ENCODE measurements around the gene STOML2.

STOML2 gene

DNA sequence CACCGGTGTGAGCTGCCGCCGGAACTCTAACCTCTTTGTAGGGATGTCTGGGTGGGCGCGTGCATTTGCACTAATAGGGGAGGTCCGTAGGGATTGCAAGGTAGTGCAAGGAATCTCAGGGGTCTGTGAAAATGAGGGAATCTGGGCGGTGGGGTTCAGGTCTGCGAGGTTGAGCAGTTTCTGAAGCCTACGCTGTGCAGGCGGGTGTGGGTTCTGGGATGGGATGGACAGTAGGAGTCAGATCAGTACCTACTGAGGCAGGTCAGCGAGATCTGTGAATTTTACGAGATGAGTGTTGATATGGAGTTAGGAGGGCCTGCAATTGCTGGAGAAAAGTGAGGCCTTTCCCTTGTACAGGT is 13.6 kb upstream of the STOML2 start (continued):
- TF ChIP-seq SCRT2 (tag by site-specific recombination; IDR thresholded peaks at IDR 0.05): peak; percentile 52; the same call in 1 of the 2 replicates
- no peak for TF ChIP-seq ZNF132 (tag by site-specific recombination; IDR thresholded peaks at IDR 0.05; ENCODE audit: borderline replicate concordance)
- no peak for TF ChIP-seq ZNF48 (tag by site-specific recombination; IDR thresholded peaks at IDR 0.05)
- no peak for TF ChIP-seq ZNF16 (tag by site-specific recombination; IDR thresholded peaks at IDR 0.05; ENCODE audit: low read depth)
- no peak for TF ChIP-seq ZNF423 (tag by site-specific recombination; IDR thresholded peaks at IDR 0.05)
- TF ChIP-seq, protein P1, sequence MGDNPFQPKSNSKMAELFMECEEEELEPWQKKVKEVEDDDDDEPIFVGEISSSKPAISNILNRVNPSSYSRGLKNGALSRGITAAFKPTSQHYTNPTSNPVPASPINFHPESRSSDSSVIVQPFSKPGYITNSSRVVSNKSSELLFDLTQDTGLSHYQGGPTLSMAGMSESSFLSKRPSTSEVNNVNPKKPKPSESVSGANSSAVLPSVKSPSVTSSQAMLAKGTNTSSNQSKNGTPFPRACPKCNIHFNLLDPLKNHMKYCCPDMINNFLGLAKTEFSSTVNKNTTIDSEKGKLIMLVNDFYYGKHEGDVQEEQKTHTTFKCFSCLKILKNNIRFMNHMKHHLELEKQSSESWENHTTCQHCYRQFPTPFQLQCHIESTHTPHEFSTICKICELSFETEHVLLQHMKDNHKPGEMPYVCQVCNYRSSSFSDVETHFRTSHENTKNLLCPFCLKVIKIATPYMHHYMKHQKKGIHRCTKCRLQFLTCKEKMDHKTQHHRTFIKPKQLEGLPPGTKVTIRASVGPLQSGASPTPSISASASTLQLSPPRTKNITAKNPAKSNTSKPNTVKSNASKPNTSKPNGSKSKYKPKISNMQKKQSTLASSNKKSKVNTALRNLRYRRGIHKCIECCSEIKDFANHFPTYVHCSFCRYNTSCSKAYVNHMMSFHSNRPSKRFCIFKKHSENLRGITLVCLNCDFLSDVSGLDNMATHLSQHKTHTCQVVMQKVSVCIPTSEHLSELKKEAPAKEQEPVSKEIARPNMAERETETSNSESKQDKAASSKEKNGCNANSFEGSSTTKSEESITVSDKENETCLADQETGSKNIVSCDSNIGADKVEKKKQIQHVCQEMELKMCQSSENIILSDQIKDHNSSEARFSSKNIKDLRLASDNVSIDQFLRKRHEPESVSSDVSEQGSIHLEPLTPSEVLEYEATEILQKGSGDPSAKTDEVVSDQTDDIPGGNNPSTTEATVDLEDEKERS (tag by site-specific recombination; IDR thresholded peaks at IDR 0.05): no peak; the same call in 1 of the 2 replicates
- no peak for TF ChIP-seq ZNF155 (tag by site-specific recombination; IDR thresholded peaks at IDR 0.05)
- TF ChIP-seq ZBTB20 (tag by site-specific recombination; IDR thresholded peaks at IDR 0.05): peak; percentile 36; the same call in 1 of the 2 replicates
- TF ChIP-seq, protein P2, sequence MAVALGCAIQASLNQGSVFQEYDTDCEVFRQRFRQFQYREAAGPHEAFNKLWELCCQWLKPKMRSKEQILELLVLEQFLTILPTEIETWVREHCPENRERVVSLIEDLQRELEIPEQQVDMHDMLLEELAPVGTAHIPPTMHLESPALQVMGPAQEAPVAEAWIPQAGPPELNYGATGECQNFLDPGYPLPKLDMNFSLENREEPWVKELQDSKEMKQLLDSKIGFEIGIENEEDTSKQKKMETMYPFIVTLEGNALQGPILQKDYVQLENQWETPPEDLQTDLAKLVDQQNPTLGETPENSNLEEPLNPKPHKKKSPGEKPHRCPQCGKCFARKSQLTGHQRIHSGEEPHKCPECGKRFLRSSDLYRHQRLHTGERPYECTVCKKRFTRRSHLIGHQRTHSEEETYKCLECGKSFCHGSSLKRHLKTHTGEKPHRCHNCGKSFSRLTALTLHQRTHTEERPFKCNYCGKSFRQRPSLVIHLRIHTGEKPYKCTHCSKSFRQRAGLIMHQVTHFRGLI (tag by site-specific recombination; IDR thresholded peaks at IDR 0.05): no peak
- 0 out of 2 replicates have a peak, but pooled peaks have one; percentile 24 for TF ChIP-seq SP7 (tag by site-specific recombination; IDR thresholded peaks at IDR 0.05)
- peak; percentile 53 for TF ChIP-seq ZBTB17 (tag by site-specific recombination; IDR thresholded peaks at IDR 0.05)
- TF ChIP-seq, protein P3, sequence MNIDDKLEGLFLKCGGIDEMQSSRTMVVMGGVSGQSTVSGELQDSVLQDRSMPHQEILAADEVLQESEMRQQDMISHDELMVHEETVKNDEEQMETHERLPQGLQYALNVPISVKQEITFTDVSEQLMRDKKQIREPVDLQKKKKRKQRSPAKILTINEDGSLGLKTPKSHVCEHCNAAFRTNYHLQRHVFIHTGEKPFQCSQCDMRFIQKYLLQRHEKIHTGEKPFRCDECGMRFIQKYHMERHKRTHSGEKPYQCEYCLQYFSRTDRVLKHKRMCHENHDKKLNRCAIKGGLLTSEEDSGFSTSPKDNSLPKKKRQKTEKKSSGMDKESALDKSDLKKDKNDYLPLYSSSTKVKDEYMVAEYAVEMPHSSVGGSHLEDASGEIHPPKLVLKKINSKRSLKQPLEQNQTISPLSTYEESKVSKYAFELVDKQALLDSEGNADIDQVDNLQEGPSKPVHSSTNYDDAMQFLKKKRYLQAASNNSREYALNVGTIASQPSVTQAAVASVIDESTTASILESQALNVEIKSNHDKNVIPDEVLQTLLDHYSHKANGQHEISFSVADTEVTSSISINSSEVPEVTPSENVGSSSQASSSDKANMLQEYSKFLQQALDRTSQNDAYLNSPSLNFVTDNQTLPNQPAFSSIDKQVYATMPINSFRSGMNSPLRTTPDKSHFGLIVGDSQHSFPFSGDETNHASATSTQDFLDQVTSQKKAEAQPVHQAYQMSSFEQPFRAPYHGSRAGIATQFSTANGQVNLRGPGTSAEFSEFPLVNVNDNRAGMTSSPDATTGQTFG (tag by site-specific recombination; IDR thresholded peaks at IDR 0.05; ENCODE audit: borderline replicate concordance): no peak
- no peak for TF ChIP-seq ZSCAN23 (tag by site-specific recombination; IDR thresholded peaks at IDR 0.05)
- TF ChIP-seq, protein P4, sequence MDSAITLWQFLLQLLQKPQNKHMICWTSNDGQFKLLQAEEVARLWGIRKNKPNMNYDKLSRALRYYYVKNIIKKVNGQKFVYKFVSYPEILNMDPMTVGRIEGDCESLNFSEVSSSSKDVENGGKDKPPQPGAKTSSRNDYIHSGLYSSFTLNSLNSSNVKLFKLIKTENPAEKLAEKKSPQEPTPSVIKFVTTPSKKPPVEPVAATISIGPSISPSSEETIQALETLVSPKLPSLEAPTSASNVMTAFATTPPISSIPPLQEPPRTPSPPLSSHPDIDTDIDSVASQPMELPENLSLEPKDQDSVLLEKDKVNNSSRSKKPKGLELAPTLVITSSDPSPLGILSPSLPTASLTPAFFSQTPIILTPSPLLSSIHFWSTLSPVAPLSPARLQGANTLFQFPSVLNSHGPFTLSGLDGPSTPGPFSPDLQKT (IDR thresholded peaks at IDR 0.05; ENCODE audit: borderline replicate concordance, low read depth, low read length): no peak
- TF ChIP-seq ZNF548 (tag by site-specific recombination; IDR thresholded peaks at IDR 0.05): no peak
- peak; percentile 96 for TF ChIP-seq ZNF600 (tag by site-specific recombination; IDR thresholded peaks at IDR 0.05)
- TF ChIP-seq ZNF174 (tag by site-specific recombination; IDR thresholded peaks at IDR 0.05): no peak
- TF ChIP-seq ZNF221 (tag by site-specific recombination; IDR thresholded peaks at IDR 0.05; ENCODE audit: borderline replicate concordance): no peak
